ENCODE data around the gene CRB3.

Gene CRB3

DNA sequence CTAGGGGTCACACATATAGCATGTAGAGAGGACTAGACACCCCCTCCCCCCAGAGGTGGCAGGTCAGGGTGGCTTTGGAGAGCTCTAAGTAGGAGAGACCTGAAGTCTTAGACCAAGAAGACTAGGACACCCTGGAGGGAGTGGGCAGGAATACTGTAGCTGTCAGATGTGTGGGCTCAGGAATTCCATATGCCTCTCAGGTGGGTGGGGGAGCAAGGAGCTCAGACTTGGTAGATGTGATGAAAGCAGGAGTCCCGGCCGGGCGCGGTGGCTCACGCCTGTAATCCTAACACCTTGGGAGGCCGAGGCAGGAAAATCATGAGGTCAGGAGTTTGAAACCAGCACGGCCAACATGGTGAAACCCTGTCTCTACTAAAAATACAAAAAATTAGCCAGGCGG lies 1.6 kb downstream of the CRB3 start:
- no peaks in the 10 kb centered on the region for H4K20me1 ChIP-seq (ENCODE audit: low read depth, low read length)
- H3K4me2 ChIP-seq (ENCODE audit: low read depth, low read length, poor library complexity, severe bottlenecking), result peak overlapping the region; percentile 10
- no peaks in the 10 kb centered on the region for H3K79me2 ChIP-seq (ENCODE audit: insufficient read depth, low read length)
- H3K4me3 ChIP-seq (ENCODE audit: insufficient read depth, low read length, poor library complexity, severe bottlenecking), result no peak overlapping the region
- H2AFZ ChIP-seq (ENCODE audit: low read depth, low read length, severe bottlenecking), result no peak overlapping the region
- no peaks in the 10 kb centered on the region for H3K9me2 ChIP-seq (replicated peaks; ENCODE audit: insufficient read depth, low read length)
- TF ChIP-seq EZH2phosphoT487 (conservative IDR thresholded peaks at IDR 0.05; ENCODE audit: low read length), result no peak
- TF ChIP-seq, protein P1, sequence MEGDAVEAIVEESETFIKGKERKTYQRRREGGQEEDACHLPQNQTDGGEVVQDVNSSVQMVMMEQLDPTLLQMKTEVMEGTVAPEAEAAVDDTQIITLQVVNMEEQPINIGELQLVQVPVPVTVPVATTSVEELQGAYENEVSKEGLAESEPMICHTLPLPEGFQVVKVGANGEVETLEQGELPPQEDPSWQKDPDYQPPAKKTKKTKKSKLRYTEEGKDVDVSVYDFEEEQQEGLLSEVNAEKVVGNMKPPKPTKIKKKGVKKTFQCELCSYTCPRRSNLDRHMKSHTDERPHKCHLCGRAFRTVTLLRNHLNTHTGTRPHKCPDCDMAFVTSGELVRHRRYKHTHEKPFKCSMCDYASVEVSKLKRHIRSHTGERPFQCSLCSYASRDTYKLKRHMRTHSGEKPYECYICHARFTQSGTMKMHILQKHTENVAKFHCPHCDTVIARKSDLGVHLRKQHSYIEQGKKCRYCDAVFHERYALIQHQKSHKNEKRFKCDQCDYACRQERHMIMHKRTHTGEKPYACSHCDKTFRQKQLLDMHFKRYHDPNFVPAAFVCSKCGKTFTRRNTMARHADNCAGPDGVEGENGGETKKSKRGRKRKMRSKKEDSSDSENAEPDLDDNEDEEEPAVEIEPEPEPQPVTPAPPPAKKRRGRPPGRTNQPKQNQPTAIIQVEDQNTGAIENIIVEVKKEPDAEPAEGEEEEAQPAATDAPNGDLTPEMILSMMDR (IDR thresholded peaks at IDR 0.05; ENCODE audit: insufficient read depth, low read length, poor library complexity, severe bottlenecking), result no peak
- H3K9me3 ChIP-seq (ENCODE audit: insufficient read depth, low read length), result no peaks in the 10 kb centered on the region
- no peaks in the 10 kb centered on the region for H3K36me3 ChIP-seq (ENCODE audit: low read length)
- no peak overlapping the region for H3K27ac ChIP-seq (ENCODE audit: low read depth, low read length)
- H3K27me3 ChIP-seq (ENCODE audit: low read length), result no peaks in the 10 kb centered on the region
- no peak overlapping the region for H3K9ac ChIP-seq (ENCODE audit: low read length)
- H3F3A ChIP-seq (ENCODE audit: insufficient read depth), result no peaks in the 10 kb centered on the region

DNA sequence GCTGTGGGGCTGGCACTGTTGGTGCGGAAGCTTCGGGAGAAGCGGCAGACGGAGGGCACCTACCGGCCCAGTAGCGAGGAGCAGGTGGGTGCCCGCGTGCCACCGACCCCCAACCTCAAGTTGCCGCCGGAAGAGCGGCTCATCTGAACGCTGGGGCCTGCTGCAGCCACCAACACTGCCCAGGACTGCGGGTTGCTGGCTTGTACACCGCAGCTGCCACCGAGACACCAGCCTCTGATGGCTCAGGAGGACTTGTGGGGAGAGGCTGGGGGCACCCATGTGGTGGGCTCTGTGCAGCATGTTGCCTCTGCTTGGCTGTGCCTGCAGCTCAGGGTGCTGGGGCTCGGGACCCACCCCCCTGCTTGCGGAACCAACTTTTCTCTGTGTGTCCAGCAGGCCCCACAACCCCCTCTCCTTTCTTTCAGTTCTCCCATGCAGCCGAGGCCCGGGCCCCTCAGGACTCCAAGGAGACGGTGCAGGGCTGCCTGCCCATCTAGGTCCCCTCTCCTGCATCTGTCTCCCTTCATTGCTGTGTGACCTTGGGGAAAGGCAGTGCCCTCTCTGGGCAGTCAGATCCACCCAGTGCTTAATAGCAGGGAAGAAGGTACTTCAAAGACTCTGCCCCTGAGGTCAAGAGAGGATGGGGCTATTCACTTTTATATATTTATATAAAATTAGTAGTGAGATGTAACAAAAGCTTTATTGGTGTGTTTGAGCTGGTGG lies 2.6 kb downstream of the CRB3 start:
- no peaks in the 10 kb centered on the region for H3K9me3 ChIP-seq (ENCODE audit: insufficient read depth, low read length)
- H3K4me2 ChIP-seq (ENCODE audit: low read depth, low read length, poor library complexity, severe bottlenecking), result no peak overlapping the region
- H3F3A ChIP-seq (ENCODE audit: insufficient read depth), result no peaks in the 10 kb centered on the region
- H3K27me3 ChIP-seq (ENCODE audit: low read length), result no peaks in the 10 kb centered on the region
- no peaks in the 10 kb centered on the region for H3K9me2 ChIP-seq (replicated peaks; ENCODE audit: insufficient read depth, low read length)
- TF ChIP-seq, protein P1 (IDR thresholded peaks at IDR 0.05; ENCODE audit: insufficient read depth, low read length, poor library complexity, severe bottlenecking), result no peak
- TF ChIP-seq EZH2phosphoT487 (conservative IDR thresholded peaks at IDR 0.05; ENCODE audit: low read length), result no peak
- H3K36me3 ChIP-seq (ENCODE audit: low read length), result no peaks in the 10 kb centered on the region
- H4K20me1 ChIP-seq (ENCODE audit: low read depth, low read length), result no peaks in the 10 kb centered on the region
- H3K79me2 ChIP-seq (ENCODE audit: insufficient read depth, low read length), result no peaks in the 10 kb centered on the region
- H3K4me3 ChIP-seq (ENCODE audit: insufficient read depth, low read length, poor library complexity, severe bottlenecking), result no peak overlapping the region
- no peak overlapping the region for H3K27ac ChIP-seq (ENCODE audit: low read depth, low read length)
- H3K9ac ChIP-seq (ENCODE audit: low read length), result no peak overlapping the region
- H2AFZ ChIP-seq (ENCODE audit: low read depth, low read length, severe bottlenecking), result no peak overlapping the region

- no peak overlapping the region for H3K9ac ChIP-seq (ENCODE audit: low read length)
Measured at GRCh38 chr19:6467384-6467783, 3.3 kb downstream of the CRB3 start.

More at GRCh38 chr19:6467384-6467783, 3.3 kb downstream of the CRB3 start:
- Histone ChIP-seq H3K27me3 (ENCODE audit: low read length) (no peaks in the 10 kb centered on the region), H3K9me3 (ENCODE audit: insufficient read depth, low read length) (no peaks in the 10 kb centered on the region), H3K4me2 (ENCODE audit: low read depth, low read length, poor library complexity, severe bottlenecking) (no peak overlapping the region), H4K20me1 (ENCODE audit: low read depth, low read length) (no peaks in the 10 kb centered on the region), H3K9me2 (replicated peaks; ENCODE audit: insufficient read depth, low read length) (no peaks in the 10 kb centered on the region), H3K36me3 (ENCODE audit: low read length) (no peaks in the 10 kb centered on the region), H3K4me3 (ENCODE audit: insufficient read depth, low read length, poor library complexity, severe bottlenecking) (no peak overlapping the region), H2AFZ (ENCODE audit: low read depth, low read length, severe bottlenecking) (no peak overlapping the region), H3K27ac (ENCODE audit: low read depth, low read length) (no peak overlapping the region), H3K79me2 (ENCODE audit: insufficient read depth, low read length) (no peaks in the 10 kb centered on the region), H3F3A (ENCODE audit: insufficient read depth) (no peaks in the 10 kb centered on the region)
- no peak for TF ChIP-seq EZH2phosphoT487 (conservative IDR thresholded peaks at IDR 0.05; ENCODE audit: low read length)
- TF ChIP-seq, protein P1 (IDR thresholded peaks at IDR 0.05; ENCODE audit: insufficient read depth, low read length, poor library complexity, severe bottlenecking), result no peak
